Testis (tissue), 2 donors: ENCODE results near the gene WNK2.

ENCODE experiments used
- POLR2A ChIP-seq: fragments of 450-650 bp; IDR thresholded peaks from one replicate; pipeline ENCODE4 v1.6.1; 2017; ENCODE audit warnings: antibody characterized with exemption, mild to moderate bottlenecking, moderate library complexity
- TF ChIP-seq, protein P1 (sequence below), 3 experiments: fragments of 450-650 bp in 2 of 3; fragments of 200-600 bp in 1 of 3; sonication (generic) in 1 of 3; IDR thresholded peaks; one replicate each; pipeline ENCODE4 v1.5.1; 2016 to 2019; ENCODE audit warnings: antibody characterized with exemption in 3 of 3, mild to moderate bottlenecking in 2 of 3, moderate library complexity in 1 of 3

- no peak for TF ChIP-seq POLR2A
- TF ChIP-seq, protein P1, sequence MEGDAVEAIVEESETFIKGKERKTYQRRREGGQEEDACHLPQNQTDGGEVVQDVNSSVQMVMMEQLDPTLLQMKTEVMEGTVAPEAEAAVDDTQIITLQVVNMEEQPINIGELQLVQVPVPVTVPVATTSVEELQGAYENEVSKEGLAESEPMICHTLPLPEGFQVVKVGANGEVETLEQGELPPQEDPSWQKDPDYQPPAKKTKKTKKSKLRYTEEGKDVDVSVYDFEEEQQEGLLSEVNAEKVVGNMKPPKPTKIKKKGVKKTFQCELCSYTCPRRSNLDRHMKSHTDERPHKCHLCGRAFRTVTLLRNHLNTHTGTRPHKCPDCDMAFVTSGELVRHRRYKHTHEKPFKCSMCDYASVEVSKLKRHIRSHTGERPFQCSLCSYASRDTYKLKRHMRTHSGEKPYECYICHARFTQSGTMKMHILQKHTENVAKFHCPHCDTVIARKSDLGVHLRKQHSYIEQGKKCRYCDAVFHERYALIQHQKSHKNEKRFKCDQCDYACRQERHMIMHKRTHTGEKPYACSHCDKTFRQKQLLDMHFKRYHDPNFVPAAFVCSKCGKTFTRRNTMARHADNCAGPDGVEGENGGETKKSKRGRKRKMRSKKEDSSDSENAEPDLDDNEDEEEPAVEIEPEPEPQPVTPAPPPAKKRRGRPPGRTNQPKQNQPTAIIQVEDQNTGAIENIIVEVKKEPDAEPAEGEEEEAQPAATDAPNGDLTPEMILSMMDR (IDR thresholded peaks at IDR 0.05) = no peak
Observed at GRCh38 chr9:93193388-93194220, 9.7 kb downstream of the WNK2 start.
